GM21576 (cell line): ENCODE data around the gene ZNF414.

Source experiments
- ATAC-seq: cut with Tn5 transposase; IDR thresholded peaks from one replicate; pipeline ENCODE4 v1.9.1; 2021; ENCODE audit warnings: mild to moderate bottlenecking, moderate library complexity; ENCODE audit not compliant: unreplicated experiment

The ZNF414 gene

GRCh38 chr19:8468761-8469373 is 45.1 kb downstream of the ZNF414 start:
- ATAC-seq: no peak

GRCh38 chr19:8468124-8468523 is 45.8 kb downstream of the ZNF414 start:
- ATAC-seq: no peak

GRCh38 chr19:8466018-8466417 is 47.9 kb downstream of the ZNF414 start:
- no peak for ATAC-seq

- no peak for ATAC-seq
These were observed 50.6 kb downstream of the ZNF414 start for GRCh38 chr19:8463365-8463764.

- ATAC-seq: no peak
These were observed 51.4 kb downstream of the ZNF414 start for GRCh38 chr19:8462571-8462970.

GRCh38 chr19:8461891-8462290 is 52.1 kb downstream of the ZNF414 start:
- no peak for ATAC-seq

GRCh38 chr19:8461376-8461775 is 52.6 kb downstream of the ZNF414 start:
- ATAC-seq: no peak

- ATAC-seq: no peak
These were observed 53.3 kb downstream of the ZNF414 start for GRCh38 chr19:8460516-8461298.
